ENCODE measurements around the gene PIH1D2.
A peak's percentile ranks its signal among the peaks of the same experiment; 100 is the strongest.
"Not testable (repeated sequence)": the region's sequence is repeated elsewhere in the genome, so short reads cannot be mapped to it uniquely, and the experiment has no call there.

Gene PIH1D2

GRCh38 chr11:112050721-112051120 lies 23.1 kb downstream of the PIH1D2 start:
- DNase-seq: no peak

- no peak for DNase-seq
Observed at GRCh38 chr11:112049777-112050176, 24.0 kb downstream of the PIH1D2 start.

- not testable (repeated sequence) for DNase-seq
Observed at GRCh38 chr11:112048256-112048655, 25.6 kb downstream of the PIH1D2 start.

- DNase-seq: not testable (repeated sequence)
Observed at GRCh38 chr11:112046647-112047046, 27.2 kb downstream of the PIH1D2 start.

GRCh38 chr11:112044961-112045360 lies 28.9 kb downstream of the PIH1D2 start:
- no peak for DNase-seq

- DNase-seq: no peak
Observed at GRCh38 chr11:112042961-112043304, 30.9 kb downstream of the PIH1D2 start.

- no peak for DNase-seq
Observed at GRCh38 chr11:112042161-112042960, 31.5 kb downstream of the PIH1D2 start.

- no peak for DNase-seq
Observed at GRCh38 chr11:112037527-112037926, 36.3 kb downstream of the PIH1D2 start.

GRCh38 chr11:112033902-112034301 lies 39.9 kb downstream of the PIH1D2 start:
- DNase-seq: no peak

- DNase-seq: no peak
Observed at GRCh38 chr11:112029460-112029859, 44.4 kb downstream of the PIH1D2 start.

- not testable (repeated sequence) for DNase-seq
Observed at GRCh38 chr11:112026784-112027410, 46.9 kb downstream of the PIH1D2 start.

GRCh38 chr11:112025707-112026106 lies 48.1 kb downstream of the PIH1D2 start:
- no peak for DNase-seq

- peak; percentile 75 to 82 for DNase-seq
Observed at GRCh38 chr11:112024773-112025678, 48.8 kb downstream of the PIH1D2 start, which contains the start of gene DLAT. Gene DLAT, plus strand, starts transcription at chr11:112025408. Its CDS starts 65 bp downstream, at chr11:112025473.

GRCh38 chr11:112024178-112024772 lies 49.5 kb downstream of the PIH1D2 start:
- DNase-seq: peak in 1 of 2 donors; percentile 1

- DNase-seq: no peak
Observed at GRCh38 chr11:112023104-112023503, 50.7 kb downstream of the PIH1D2 start.

- no peak for DNase-seq
Observed at GRCh38 chr11:112019066-112019465, 54.8 kb downstream of the PIH1D2 start.

Data from activated CD4-positive, alpha-beta T cell treated with anti-CD3 and anti-CD28 coated beads for 4 hours (primary cell).